K562 (cell line): ENCODE measurements around the gene VIT. TPM values are rescaled to one million over a fixed set of nuclear protein-coding genes. Genes with fewer than 3 reads are reported as not detected.

Source experiments
- ATAC-seq: fragments of 200-7000 bp; cut with Tn5 transposase; 3 replicates; pipeline ENCODE4 v1.9.1; 2020; ENCODE audit warnings: moderate library complexity
- BruUV-seq: library from RNA; stranded (reverse); fragments of 400-500 nt; replicated peaks from 2 replicates; lab custom pipeline; 2021; lab: Mats Ljungman, UMichigan
- CTCF ChIA-PET: fragments of 300-600 bp; formaldehyde crosslinking; extraction: SDS; loops from one replicate; lab custom pipeline; 2021; ENCODE audit warnings: low intra/inter-chr PET ratio; lab: Yijun Ruan, JAX
- POLR2A ChIA-PET: fragments of 300-600, 350-650 bp; sonication (Branson Sonifier 250); formaldehyde crosslinking; extraction: SDS; loops from one replicate; lab custom pipeline; 2021; ENCODE audit warnings: antibody characterized with exemption, inconsistent platforms; lab: Yijun Ruan, JAX
- DNase-seq, 4 experiments: peaks; one replicate each; pipeline versions ENCODE4 v3.0.0 to v3.0.0-alpha.2; 2011 to 2018; ENCODE audit warnings: low spot score in 3 of 4, mixed read lengths in 3 of 4; ENCODE audit errors: extremely low read depth in 1 of 4
- FAIRE-seq: peaks from 2 replicates; lab custom pipeline; 2011; peaks lifted over from hg19 to GRCh38; lab: Jason Lieb, UNC
- H2AFZ ChIP-seq: 2 replicates; pipeline ENCODE4 v1.6.0; 2011; ENCODE audit warnings: low read depth, low read length, control low read depth, inconsistent platforms
- H3K27ac ChIP-seq: fragments of 200-600 bp; 3 replicates; pipeline ENCODE4 v1.8.0; 2011; ENCODE audit warnings: low read depth, mild to moderate bottlenecking, control low read depth, inconsistent platforms, low read length, moderate library complexity, mixed read lengths; ENCODE audit errors: extremely low read depth
- H3K27me3 ChIP-seq, 2 experiments: fragments of 300-600 bp in 1 of 2; 2 replicates in 1 of 2; 3 replicates in 1 of 2; pipeline versions ENCODE4 v1.6.0 to v1.8.0; 2011; ENCODE audit warnings: inconsistent platforms in 2 of 2, low read length in 2 of 2, mild to moderate bottlenecking in 1 of 2, mixed read lengths in 1 of 2, moderate library complexity in 1 of 2; ENCODE audit not compliant: control insufficient read depth in 2 of 2, insufficient read depth in 2 of 2
- H3K36me3 ChIP-seq: fragments of 300-600 bp; 3 replicates; pipeline ENCODE4 v1.8.0; 2011; ENCODE audit warnings: mild to moderate bottlenecking, low read length, inconsistent platforms; ENCODE audit not compliant: control insufficient read depth, insufficient read depth
- H3K4me1 ChIP-seq, 2 experiments: fragments of 200-600 bp in 1 of 2; replicated peaks in 1 of 2; 2 replicates in 1 of 2; 3 replicates in 1 of 2; pipeline versions ENCODE4 v1.5.1 to v1.8.0; 2011; ENCODE audit warnings: inconsistent platforms in 2 of 2, low read length in 2 of 2, mild to moderate bottlenecking in 1 of 2, mixed read lengths in 1 of 2, moderate library complexity in 1 of 2; ENCODE audit not compliant: control insufficient read depth in 2 of 2, insufficient read depth in 2 of 2
- H3K4me2 ChIP-seq: 2 replicates; pipeline ENCODE4 v1.6.1; 2011; ENCODE audit warnings: low read length, control low read depth, inconsistent platforms, mixed read lengths; ENCODE audit not compliant: insufficient read depth
- H3K4me3 ChIP-seq: fragments of 200-600 bp; sonication (generic), shearing (Covaris generic); 2 replicates; pipeline ENCODE4 v1.5.1; 2016; ENCODE audit warnings: control low read depth, inconsistent platforms
- H3K79me2 ChIP-seq: fragments of 200-600 bp; 3 replicates; pipeline ENCODE4 v1.8.0; 2011; ENCODE audit warnings: low read length, inconsistent platforms; ENCODE audit not compliant: control insufficient read depth, insufficient read depth
- H3K9ac ChIP-seq, 2 experiments: 2 replicates each; pipeline versions ENCODE4 v1.6.0 to v1.6.1; 2011; ENCODE audit warnings: low read depth in 2 of 2, low read length in 2 of 2, control low read depth in 1 of 2, inconsistent platforms in 1 of 2, mild to moderate bottlenecking in 1 of 2, mixed read lengths in 1 of 2; ENCODE audit not compliant: insufficient read depth in 1 of 2
- H3K9me1 ChIP-seq: one replicate; pipeline ENCODE4 v1.6.0; 2011; ENCODE audit warnings: inconsistent platforms, mild to moderate bottlenecking, low read length, moderate library complexity; ENCODE audit not compliant: control insufficient read depth, insufficient read depth
- H3K9me3 ChIP-seq: replicated peaks from 2 replicates; pipeline ENCODE4 v1.5.1; 2011; ENCODE audit warnings: low read depth, low read length, inconsistent platforms; ENCODE audit not compliant: control insufficient read depth, insufficient read depth
- H4K20me1 ChIP-seq: replicated peaks from 2 replicates; pipeline ENCODE4 v1.6.1; 2011; ENCODE audit warnings: low read length, inconsistent platforms, mixed read lengths; ENCODE audit not compliant: control insufficient read depth, insufficient read depth
- LEF1 ChIP-seq: fragments of 450-650 bp; IDR thresholded peaks from 2 replicates; pipeline ENCODE4 v1.6.1; 2016; ENCODE audit warnings: mild to moderate bottlenecking
- MBD2 ChIP-seq: sonication (generic); IDR thresholded peaks from 2 replicates; pipeline ENCODE4 v1.6.1; 2016; ENCODE audit warnings: low read depth, borderline replicate concordance
- MED1 ChIP-seq: sonication (generic); formaldehyde crosslinking; IDR thresholded peaks from 2 replicates; pipeline ENCODE4 v1.8.1; 2023; ENCODE audit warnings: missing genetic modification reagents, borderline replicate concordance
- MEIS2 ChIP-seq: fragments of 450-650 bp; IDR thresholded peaks from 2 replicates; pipeline ENCODE4 v1.6.1; 2014; ENCODE audit warnings: mild to moderate bottlenecking; ENCODE audit not compliant: partially characterized antibody
- MTA1 ChIP-seq: fragments of 450-650 bp; IDR thresholded peaks from 2 replicates; pipeline ENCODE4 v1.6.1; 2017; ENCODE audit warnings: borderline replicate concordance
- NFXL1 ChIP-seq: fragments of 450-650 bp; formaldehyde crosslinking; IDR thresholded peaks from 2 replicates; pipeline ENCODE4 v1.4.0; 2021; ENCODE audit warnings: mild to moderate bottlenecking
- PCBP2 ChIP-seq: fragments of 200-400 bp; formaldehyde crosslinking; IDR thresholded peaks from 2 replicates; pipeline ENCODE4 v1.6.1; 2018; ENCODE audit warnings: low read length, low read depth, mild to moderate bottlenecking, moderate library complexity; ENCODE audit not compliant: poor library complexity, severe bottlenecking
- RBM22 ChIP-seq: fragments of 200-400 bp; formaldehyde crosslinking; IDR thresholded peaks from 2 replicates; pipeline ENCODE4 v1.6.1; 2018; ENCODE audit warnings: low read length, low read depth; ENCODE audit not compliant: poor library complexity, severe bottlenecking
- SMARCA4 ChIP-seq: fragments of 450-650 bp; IDR thresholded peaks from 2 replicates; pipeline ENCODE4 v1.6.1; 2016
- TARDBP ChIP-seq: fragments of 450-650 bp; IDR thresholded peaks from 2 replicates; pipeline ENCODE4 v1.6.1; 2016
- XRCC3 ChIP-seq: fragments of 450-650 bp; IDR thresholded peaks from 2 replicates; pipeline ENCODE4 v1.6.1; 2017; ENCODE audit warnings: mild to moderate bottlenecking, moderate library complexity
- ZNF408 ChIP-seq: fragments of 250-450 bp; sonication (Bioruptor Pico); IDR thresholded peaks from 2 replicates; pipeline ENCODE4 v1.4.0; 2020; ENCODE audit warnings: low read depth, mild to moderate bottlenecking, moderate library complexity
- ZNF507 ChIP-seq: conservative IDR thresholded peaks from 2 replicates; pipeline ENCODE4 v1.6.1; 2017; ENCODE audit warnings: missing genetic modification characterization, missing compliant biosample characterization
- ZZZ3 ChIP-seq: fragments of 450-650 bp; IDR thresholded peaks from 2 replicates; pipeline ENCODE4 v1.6.1; 2016; ENCODE audit warnings: antibody characterized with exemption, mild to moderate bottlenecking, moderate library complexity
- WGBS: fragments of 100-300 bp; shearing (Covaris generic); methylation state at CpG from one replicate; pipeline ENCODE4 v1.1.6; 2016; ENCODE audit warnings: low coverage, mixed read lengths; ENCODE audit not compliant: insufficient coverage; ENCODE audit errors: missing lambda C conversion rate; 5-methylcytosine and 5-hydroxymethylcytosine counted together
- in situ Hi-C: fragments of 300-500 bp; cut with MboI; formaldehyde crosslinking; loops from 4 replicates; pipeline ENCODE4 v1.15.0; 2018; ENCODE audit warnings: inconsistent platforms, mixed read lengths
- intact Hi-C: fragments of 100-400 bp; cut with micrococcal nuclease; formaldehyde crosslinking; loops from 2 replicates; pipeline ENCODE4 v1.14.2; 2022
- polyA plus RNA-seq, 8 experiments: library from polyadenylated mRNA; depleted of rRNA in 4 of 8; stranded (reverse) in 5 of 8; unstranded in 3 of 8; fragments of >200 nt; fragmentation: Nextera tagmentation in 2 of 8; fragmentation: Illumina TruSeq in 1 of 8; extraction: Ambion mirVana in 2 of 8; extraction: Trizol in 1 of 8; gene quantifications; 2 replicates each; pipeline versions ENCODE4 v1.2.1 to v1.2.3, GENCODE V29; 2011 to 2014; ENCODE audit warnings: inconsistent platforms in 1 of 8, missing spikeins in 1 of 8
- total RNA-seq, 7 experiments: library from RNA; depleted of rRNA in 6 of 7; stranded (reverse); fragments of >200 nt in 6 of 7; fragmentation: Illumina TruSeq in 2 of 7; extraction: Trizol in 2 of 7; gene quantifications; 2 replicates each; pipeline versions ENCODE4 v1.2.1 to v1.2.3, GENCODE V29; 2011 to 2021; ENCODE audit warnings: low replicate concordance in 1 of 7
- TF ChIP-seq, protein P1 (sequence below): fragments of 200-800 bp; sonication (Bioruptor generic); IDR thresholded peaks from 2 replicates; pipeline ENCODE4 v1.6.1; 2016; ENCODE audit warnings: missing genetic modification characterization, missing compliant biosample characterization

Gene VIT
- total and polyA plus RNA-seq, 9 of the 15 experiments (the other 6 are each of a cell fraction or from before 2014, with no cell fraction given) = not detected

DNA sequence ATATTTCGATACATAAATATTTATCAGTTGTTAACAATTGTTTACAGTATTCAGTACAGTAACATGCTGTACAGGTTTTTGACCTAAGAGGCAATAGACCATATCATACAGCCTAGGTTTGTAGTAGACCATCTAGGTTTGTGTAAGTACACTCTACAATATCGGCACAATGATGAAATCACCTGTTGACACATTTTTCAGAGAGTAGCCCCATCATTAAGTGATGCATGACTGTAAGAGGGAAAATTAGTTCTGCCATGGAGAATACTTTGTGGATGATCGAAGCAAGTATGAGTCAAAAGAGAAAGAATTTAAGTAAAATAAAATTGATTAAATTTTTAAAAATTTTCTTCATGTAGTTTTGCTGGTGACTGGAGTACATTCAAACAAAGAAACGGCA is 32.6 kb downstream of the VIT start:
- FAIRE-seq = no peak
- Histone ChIP-seq H3K4me1 (no peaks in the 10 kb centered on the region), H3K27ac (no peak overlapping the region), H3K79me2 (no peaks in the 10 kb centered on the region), H3K4me2 (no peak overlapping the region), H3K4me3 (no peak overlapping the region), H3K9ac (no peak overlapping the region), H2AFZ (no peak overlapping the region), H3K9me1 (no peaks in the 10 kb centered on the region), H3K36me3 (no peaks in the 10 kb centered on the region), H4K20me1 (no peaks in the 10 kb centered on the region), H3K9me3 (no peaks in the 10 kb centered on the region), H3K27me3 (peaks cover 3 to 5% of the 10 kb centered on the region in 2 experiments; a peak in 2 of 5 replicates)
- ChIA-PET POLR2A (no interaction called here), CTCF (no interaction called here)
- 0% methylated on average over 4 of the region's 4 CpGs for WGBS
- no TSS peak for BruUV-seq
- TF ChIP-seq RBM22 (no peak), MTA1 (no peak), ZZZ3 (no peak), TARDBP (no peak), MED1 (CRISPR knock-in tag) (no peak), ZNF408 (CRISPR knock-in tag) (no peak), LEF1 (no peak), MEIS2 (no peak), ZNF507 (tag) (no peak), NFXL1 (CRISPR knock-in tag) (no peak), XRCC3 (no peak), MBD2 (no peak), PCBP2 (no peak), SMARCA4 (no peak)
- TF ChIP-seq, protein P1, sequence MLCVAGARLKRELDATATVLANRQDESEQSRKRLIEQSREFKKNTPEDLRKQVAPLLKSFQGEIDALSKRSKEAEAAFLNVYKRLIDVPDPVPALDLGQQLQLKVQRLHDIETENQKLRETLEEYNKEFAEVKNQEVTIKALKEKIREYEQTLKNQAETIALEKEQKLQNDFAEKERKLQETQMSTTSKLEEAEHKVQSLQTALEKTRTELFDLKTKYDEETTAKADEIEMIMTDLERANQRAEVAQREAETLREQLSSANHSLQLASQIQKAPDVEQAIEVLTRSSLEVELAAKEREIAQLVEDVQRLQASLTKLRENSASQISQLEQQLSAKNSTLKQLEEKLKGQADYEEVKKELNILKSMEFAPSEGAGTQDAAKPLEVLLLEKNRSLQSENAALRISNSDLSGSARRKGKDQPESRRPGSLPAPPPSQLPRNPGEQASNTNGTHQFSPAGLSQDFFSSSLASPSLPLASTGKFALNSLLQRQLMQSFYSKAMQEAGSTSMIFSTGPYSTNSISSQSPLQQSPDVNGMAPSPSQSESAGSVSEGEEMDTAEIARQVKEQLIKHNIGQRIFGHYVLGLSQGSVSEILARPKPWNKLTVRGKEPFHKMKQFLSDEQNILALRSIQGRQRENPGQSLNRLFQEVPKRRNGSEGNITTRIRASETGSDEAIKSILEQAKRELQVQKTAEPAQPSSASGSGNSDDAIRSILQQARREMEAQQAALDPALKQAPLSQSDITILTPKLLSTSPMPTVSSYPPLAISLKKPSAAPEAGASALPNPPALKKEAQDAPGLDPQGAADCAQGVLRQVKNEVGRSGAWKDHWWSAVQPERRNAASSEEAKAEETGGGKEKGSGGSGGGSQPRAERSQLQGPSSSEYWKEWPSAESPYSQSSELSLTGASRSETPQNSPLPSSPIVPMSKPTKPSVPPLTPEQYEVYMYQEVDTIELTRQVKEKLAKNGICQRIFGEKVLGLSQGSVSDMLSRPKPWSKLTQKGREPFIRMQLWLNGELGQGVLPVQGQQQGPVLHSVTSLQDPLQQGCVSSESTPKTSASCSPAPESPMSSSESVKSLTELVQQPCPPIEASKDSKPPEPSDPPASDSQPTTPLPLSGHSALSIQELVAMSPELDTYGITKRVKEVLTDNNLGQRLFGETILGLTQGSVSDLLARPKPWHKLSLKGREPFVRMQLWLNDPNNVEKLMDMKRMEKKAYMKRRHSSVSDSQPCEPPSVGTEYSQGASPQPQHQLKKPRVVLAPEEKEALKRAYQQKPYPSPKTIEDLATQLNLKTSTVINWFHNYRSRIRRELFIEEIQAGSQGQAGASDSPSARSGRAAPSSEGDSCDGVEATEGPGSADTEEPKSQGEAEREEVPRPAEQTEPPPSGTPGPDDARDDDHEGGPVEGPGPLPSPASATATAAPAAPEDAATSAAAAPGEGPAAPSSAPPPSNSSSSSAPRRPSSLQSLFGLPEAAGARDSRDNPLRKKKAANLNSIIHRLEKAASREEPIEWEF = no peak
- ATAC-seq = no peak
- in situ Hi-C loops = no loop called here
- DNase-seq = no peak
- intact Hi-C loops = no loop called here
